Gastrocnemius medialis (tissue), 4 donors: ENCODE measurements around the gene E2F4.

Source experiments
- CTCF ChIP-seq, 5 experiments: fragments of 450-650 bp in 3 of 5; fragments of 200-600 bp in 2 of 5; sonication (generic) in 2 of 5; IDR thresholded peaks in 4 of 5; conservative IDR thresholded peaks in 1 of 5; 1 replicate in 4 of 5; 2 replicates in 1 of 5; pipeline ENCODE4 v1.5.1; 2016 to 2019; ENCODE audit warnings: antibody characterized with exemption in 5 of 5, mild to moderate bottlenecking in 3 of 5, moderate library complexity in 3 of 5
- POLR2A ChIP-seq, 2 donors: fragments of 450-650 bp; IDR thresholded peaks; one replicate each; pipeline ENCODE4 v1.6.1; 2017; ENCODE audit warnings: antibody characterized with exemption in 2 of 2, mild to moderate bottlenecking in 2 of 2, moderate library complexity in 2 of 2

GRCh38 chr16:67157106-67157748 is 34.7 kb upstream of the E2F4 start:
- TF ChIP-seq POLR2A (IDR thresholded peaks at IDR 0.05) (no peak), CTCF (IDR thresholded peaks at IDR 0.05 in 4 of 5, conservative IDR thresholded peaks at IDR 0.05 in 1 of 5) (no peak)
